Uterus (tissue), 2 donors: Measurements from ENCODE around the gene PRKG1.

Experiments used
- POLR2A ChIP-seq, 2 donors: fragments of 450-650 bp; IDR thresholded peaks; one replicate each; pipeline ENCODE4 v1.6.1; 2016; ENCODE audit warnings: antibody characterized with exemption in 2 of 2, mild to moderate bottlenecking in 1 of 2, moderate library complexity in 1 of 2
- TF ChIP-seq, protein P1 (sequence below), 4 experiments: fragments of 200-600 bp in 2 of 4; fragments of 450-650 bp in 2 of 4; sonication (generic) in 2 of 4; IDR thresholded peaks; one replicate each; pipeline ENCODE4 v1.5.1; 2016 to 2019; ENCODE audit warnings: antibody characterized with exemption in 4 of 4, mild to moderate bottlenecking in 2 of 4, moderate library complexity in 1 of 4

DNA sequence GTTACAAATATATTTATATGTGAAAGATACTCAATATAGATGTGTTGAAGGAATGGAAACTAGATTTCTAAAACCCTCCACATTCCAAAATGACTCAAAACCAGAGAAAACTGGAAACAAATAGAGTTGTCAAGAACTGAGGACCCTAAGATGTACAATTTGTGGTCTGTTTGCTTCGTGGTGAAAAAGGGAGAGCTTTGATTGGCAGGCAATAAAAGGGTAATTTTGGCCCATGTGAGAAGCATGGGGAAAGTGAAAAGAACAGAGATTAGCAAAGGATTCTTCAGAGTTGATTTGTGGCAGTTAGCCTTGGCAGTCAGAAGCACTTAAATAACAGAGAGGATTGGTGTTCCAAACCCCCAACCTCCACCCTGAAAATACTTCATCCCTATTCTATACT lies 1202.7 kb downstream of the PRKG1 start:
- TF ChIP-seq, protein P1, sequence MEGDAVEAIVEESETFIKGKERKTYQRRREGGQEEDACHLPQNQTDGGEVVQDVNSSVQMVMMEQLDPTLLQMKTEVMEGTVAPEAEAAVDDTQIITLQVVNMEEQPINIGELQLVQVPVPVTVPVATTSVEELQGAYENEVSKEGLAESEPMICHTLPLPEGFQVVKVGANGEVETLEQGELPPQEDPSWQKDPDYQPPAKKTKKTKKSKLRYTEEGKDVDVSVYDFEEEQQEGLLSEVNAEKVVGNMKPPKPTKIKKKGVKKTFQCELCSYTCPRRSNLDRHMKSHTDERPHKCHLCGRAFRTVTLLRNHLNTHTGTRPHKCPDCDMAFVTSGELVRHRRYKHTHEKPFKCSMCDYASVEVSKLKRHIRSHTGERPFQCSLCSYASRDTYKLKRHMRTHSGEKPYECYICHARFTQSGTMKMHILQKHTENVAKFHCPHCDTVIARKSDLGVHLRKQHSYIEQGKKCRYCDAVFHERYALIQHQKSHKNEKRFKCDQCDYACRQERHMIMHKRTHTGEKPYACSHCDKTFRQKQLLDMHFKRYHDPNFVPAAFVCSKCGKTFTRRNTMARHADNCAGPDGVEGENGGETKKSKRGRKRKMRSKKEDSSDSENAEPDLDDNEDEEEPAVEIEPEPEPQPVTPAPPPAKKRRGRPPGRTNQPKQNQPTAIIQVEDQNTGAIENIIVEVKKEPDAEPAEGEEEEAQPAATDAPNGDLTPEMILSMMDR (IDR thresholded peaks at IDR 0.05): no peak
- no peak for TF ChIP-seq POLR2A (IDR thresholded peaks at IDR 0.05)
